Right lung (tissue), 5 donors: ENCODE measurements around the gene PRKACG. TPM values are rescaled to one million over a fixed set of nuclear protein-coding genes. Genes with fewer than 3 reads are reported as not detected.
"Not testable (repeated sequence)": the region's sequence is repeated elsewhere in the genome, so short reads cannot be mapped to it uniquely, and the experiment has no call there.

ENCODE experiments used
- DNase-seq, 2 donors: peaks; one replicate each; pipeline ENCODE4 v3.0.0-alpha.2; 2013
- polyA plus RNA-seq, 5 donors: library from polyadenylated mRNA; unstranded; fragments of 120-200 nt; gene quantifications; one replicate each; pipeline versions ENCODE4 v1.2.1 to v1.2.3, GENCODE V29; 2013; ENCODE audit warnings: inconsistent platforms in 1 of 5, low replicate concordance in 1 of 5; ENCODE audit not compliant: insufficient read length in 5 of 5, insufficient read depth in 1 of 5

Gene PRKACG
- polyA plus RNA-seq, 5 donors = not detected

DNA sequence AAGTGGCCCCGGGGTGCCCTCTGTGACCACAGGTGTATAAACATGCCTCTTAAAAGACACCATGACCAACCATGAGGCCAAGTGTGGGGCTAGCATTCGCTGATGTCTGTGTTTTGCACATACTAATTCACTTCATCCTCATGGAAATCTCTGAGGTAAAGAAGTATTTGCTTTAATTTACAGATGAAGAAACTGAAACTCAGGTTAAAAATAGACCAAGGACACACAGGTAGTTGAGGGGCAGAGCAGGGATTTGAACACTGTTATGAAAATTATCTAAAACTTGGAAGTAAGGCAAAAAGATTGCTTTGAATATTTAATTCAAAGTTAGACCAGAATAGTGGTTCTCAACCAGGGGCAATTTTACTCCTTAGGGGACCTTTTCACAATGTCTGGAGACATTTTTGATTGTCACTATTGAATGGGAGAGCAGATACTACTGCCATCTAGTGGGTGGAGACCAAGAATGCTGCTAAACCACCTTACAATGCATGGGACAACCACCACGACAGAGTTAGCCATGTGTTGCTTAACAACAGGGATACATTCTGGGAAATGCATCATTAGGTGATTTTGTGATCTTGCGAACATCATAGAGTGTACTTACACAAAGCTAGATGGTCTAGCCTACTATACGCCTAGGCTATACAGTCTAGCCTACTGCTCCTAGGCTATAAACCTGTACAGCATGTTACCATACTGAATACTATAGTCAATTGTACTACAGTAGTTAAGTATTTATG lies 13.6 kb upstream of the PRKACG start:
- DNase-seq = peak; percentile 21 to 31

DNA sequence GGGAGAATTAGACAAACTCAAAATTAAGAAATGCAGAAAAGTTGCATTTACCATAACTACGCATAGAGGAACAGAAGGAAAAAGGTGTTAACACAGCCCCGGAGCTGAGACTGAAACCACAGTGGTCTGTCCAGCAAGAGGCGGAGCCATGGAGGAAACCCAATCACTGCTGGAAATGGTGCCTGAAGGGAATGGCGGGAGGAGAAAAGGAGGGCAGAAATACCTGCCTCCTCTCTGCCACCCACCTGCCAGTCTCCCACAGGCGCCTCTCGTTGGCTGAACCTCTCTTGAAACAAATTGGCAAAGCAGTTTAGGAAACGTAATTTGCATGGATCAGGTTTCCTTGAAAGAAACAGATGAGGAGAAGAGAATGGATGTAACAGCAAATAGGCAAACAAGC lies 9.7 kb upstream of the PRKACG start:
- DNase-seq = no peak

GRCh38 chr9:69020301-69021145 lies 6.6 kb upstream of the PRKACG start:
- DNase-seq = no peak

DNA sequence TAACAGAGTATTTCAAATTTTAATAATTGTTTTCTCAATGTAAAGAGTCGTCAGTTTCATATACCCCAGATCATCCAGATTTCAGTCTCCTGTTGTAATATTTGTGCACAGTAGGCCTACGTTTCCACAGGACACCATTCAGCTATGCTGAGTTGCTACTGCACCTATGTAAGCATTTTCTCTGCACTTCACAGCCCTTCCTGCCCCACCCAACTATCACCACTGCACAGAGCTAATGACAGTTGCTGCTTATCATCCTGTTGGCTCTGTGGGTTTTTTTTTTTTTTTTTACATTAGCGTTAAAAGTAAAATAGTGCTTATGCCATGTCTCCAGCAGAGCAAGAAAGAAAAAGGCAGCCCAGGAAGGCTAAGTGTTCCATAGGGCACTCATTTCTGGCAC lies 5.9 kb upstream of the PRKACG start:
- no peak for DNase-seq

GRCh38 chr9:69018737-69019136 lies 4.8 kb upstream of the PRKACG start:
- no peak for DNase-seq

DNA sequence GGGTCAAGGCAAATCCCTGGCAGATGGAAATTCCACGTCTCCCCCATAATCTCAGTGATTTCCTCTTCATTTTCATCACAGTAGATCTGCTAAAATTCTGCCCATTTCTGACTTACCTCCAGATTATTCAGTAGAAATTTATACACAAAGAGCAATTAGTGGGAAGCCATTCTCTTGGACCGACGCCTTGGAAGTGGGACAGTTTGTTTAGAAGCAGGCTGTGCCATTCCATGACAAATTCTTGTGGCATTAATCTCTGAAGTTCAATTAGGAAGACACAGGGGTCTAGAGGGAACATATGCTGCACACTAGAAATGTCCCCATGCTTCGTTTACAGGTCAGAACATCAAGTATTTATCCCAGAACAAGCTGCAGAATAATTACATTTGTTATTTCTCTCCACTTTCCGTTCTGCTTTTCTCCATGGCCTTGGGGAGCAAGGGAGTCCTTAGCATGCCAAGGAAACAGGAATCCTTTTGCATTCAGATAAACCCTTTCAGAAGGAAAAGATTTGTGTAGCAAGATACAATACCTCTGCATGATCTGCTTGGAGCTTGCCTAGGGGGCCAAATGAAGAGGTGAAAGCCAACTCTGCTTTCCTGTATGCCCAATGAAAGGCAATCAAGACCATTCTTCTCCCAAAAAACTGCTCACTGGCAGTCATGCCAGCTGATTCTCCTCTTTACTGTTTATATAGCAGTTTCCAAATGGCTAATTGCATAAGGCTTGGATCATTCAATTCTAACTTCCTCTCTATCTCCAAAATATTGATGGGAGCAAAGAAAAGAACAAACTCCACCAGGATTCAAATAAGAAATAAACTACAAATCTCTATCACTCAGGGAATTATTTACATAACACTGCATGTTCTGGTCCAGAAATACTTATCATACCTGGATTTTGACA lies 2.5 kb upstream of the PRKACG start:
- no peak for DNase-seq

- DNase-seq = no peak
These were observed 558 bp downstream of the PRKACG start for GRCh38 chr9:69013382-69013727.

GRCh38 chr9:69012696-69013381 lies 1.1 kb downstream of the PRKACG start:
- no peak for DNase-seq

GRCh38 chr9:69009708-69010107 lies 4.2 kb downstream of the PRKACG start:
- no peak for DNase-seq

GRCh38 chr9:69004836-69005235 lies 9.1 kb downstream of the PRKACG start:
- DNase-seq = no peak

- no peak for DNase-seq
These were observed 10.9 kb downstream of the PRKACG start for GRCh38 chr9:69003051-69003450.

DNA sequence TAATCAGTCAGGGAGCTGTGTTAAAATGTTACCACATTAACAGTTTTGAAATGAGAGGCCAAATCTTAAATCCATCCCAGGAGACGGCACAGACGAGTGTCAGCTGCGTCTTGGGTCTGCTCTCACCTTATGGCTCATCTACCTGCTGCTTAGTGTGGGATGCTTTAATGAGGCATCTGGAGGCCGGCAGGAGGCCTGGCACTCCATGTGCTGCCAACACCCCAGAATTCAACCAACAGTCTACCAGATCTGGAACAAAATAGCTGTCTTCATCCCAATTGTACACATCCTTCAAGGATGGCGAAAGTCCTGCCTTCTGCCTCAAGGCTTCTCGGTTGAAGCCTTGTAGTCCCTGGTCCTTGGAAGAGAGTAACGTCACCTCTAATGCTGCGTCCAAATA lies 12.0 kb downstream of the PRKACG start:
- DNase-seq = no peak

- peak; percentile 45 to 60 for DNase-seq
These were observed 14.4 kb downstream of the PRKACG start for GRCh38 chr9:68999393-69000105.

DNA sequence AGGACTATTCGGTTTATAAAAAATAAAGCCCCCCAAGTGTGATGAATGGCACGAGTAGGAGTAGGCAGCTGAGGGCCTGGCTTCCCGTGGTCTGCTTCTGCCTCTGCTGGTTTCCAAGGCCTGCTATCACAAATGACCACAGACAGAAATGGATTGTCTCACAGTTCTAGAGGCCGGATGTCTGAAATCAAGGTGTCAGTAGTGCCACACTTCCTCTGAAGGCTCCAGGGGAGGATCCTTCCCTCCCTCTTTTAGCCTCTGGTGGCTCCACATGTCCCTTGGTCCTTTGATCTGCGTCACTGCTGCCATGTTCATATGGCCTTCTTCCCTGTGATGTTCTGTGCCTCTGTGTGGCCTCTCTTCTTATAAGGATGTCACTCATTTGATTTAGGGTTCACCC lies 15.1 kb downstream of the PRKACG start:
- no peak for DNase-seq

- DNase-seq = no peak
These were observed 15.5 kb downstream of the PRKACG start for GRCh38 chr9:68998385-68998784.

DNA sequence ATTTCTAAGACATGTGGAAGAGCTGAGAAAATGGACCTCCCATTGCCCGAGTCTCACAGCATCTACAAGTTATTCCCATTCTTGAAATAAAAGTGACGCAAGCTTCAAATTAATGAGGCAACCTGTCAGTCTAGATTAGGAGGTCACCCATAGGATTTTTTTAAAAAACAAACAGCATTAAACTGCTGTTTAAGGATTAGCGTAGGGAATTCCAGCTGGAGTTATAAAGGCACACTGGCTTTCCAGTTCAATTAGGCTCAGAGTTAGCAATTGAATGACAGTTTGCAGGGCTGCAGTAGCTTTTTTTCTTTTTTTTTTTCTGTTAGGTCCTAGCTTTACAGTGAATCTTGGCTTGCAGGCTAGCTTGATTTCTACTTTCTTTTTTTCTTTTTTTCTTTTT lies 16.2 kb downstream of the PRKACG start:
- DNase-seq = no peak

DNA sequence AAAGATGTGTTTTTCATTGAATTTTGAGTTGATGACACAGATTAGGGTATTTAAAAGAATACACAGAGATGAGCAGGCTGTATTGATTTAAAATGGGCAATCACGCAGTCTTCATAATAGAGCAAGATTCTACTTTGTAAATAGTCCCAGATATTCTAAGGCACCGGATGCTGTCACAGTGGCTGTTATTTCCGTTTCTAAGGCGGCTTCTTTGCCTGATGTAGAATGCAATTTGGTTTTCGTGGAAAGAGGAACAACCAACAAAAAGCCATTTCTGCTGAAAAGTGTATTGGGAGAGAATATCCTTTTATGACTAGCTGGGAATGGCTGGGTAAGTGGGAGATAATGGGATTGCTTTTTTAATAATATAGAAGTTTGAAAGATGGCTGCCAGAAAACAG lies 17.5 kb downstream of the PRKACG start:
- DNase-seq = no peak

DNA sequence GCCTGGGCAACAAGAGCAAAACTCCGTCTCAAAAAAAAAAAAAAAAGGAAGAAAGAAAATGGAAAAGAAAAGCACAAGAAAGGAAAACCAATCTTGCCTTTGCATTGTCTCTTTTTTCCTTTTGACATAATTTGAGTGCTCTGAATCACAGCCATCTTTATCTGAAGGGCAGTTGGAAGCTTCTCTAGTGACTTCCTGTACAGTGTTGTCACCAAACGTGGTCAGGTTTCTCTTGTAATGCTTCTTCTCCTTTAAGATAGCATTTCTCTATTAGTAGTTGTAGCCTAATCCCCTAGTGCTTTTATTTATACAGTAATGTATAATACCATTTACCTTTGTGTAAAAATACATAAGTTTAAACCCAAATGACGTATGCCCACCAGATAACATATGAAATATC lies 18.1 kb downstream of the PRKACG start:
- no peak for DNase-seq

- DNase-seq = no peak
These were observed 22.5 kb downstream of the PRKACG start for GRCh38 chr9:68991457-68991856.

DNA sequence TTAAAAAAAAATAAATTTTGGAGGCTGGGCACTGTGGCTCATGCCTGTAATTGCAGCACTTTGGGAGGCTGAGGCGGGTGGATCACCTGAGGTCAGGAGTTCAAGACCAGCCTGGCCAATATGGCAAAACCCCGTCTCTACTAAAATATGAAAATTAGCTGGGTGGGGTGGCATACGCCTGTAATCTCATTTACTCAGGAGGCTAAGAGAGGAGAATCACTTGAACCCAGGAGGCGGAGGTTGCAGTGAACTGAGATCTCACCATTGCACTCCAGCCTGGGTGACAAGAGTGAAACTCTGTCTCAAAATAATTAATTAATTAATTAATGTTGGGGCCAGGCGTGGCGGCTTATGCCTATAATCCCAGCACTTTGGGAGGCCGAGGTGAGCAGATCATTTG lies 27.0 kb downstream of the PRKACG start:
- DNase-seq = not testable (repeated sequence)
